ENCODE results near the gene KDM4D.
"Not testable (repeated sequence)": the region's sequence is repeated elsewhere in the genome, so short reads cannot be mapped to it uniquely, and the experiment has no call there.

Gene KDM4D

DNA sequence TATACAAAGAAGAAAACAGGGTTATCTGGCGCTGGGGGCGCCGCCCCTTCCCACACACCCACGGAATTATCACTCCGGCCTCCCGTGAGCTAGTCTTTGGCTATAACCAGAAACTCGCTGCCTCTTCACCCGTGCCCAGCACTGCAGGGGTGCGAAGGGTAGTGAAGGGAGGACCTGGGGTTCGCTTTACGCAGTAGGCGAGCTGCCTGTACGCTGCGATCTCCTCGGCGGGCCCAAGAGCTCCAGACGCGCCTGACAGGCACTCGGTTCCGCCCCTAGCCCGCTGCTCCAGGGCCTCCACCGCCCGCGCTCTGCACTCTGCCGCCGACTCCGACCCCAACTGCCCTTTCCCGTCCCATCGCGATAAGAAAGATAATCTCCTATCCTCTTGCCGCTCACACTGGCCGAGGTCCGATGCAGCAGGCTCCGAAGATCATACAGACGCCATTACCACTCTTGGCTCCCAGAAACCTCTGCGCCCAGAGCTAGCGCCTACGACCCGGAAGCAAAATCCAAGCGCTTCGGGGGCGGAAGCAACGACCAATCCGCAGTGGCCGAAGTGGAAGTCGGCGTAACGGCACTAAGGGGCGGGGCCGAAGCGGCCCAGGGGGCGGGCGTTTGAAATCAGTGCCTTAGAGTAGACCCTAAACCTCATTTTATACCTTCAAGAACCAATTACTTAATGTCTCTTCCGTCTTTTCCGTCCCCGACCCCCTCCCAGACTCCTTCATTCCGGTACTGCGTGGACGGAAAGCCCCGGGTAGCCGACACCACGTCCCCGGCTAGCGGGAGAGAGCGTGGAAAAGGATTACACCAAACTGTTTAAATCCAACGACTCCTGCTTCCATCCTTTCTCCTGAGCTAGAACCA is at the start of gene KDM4D, which contains the start of gene CWC15:
KDM4D (plus strand) TSS at position 611 of the 870 bp plus-strand sequence. CDS start 23,664 bp downstream, outside the sequence.
CWC15 (minus strand) TSS at position 458 of the 870 bp plus-strand sequence. CDS start 1,371 bp downstream, outside the sequence.
- peak; percentile 36 for DNase-seq

- no peak for DNase-seq
Measured at GRCh38 chr11:94924171-94924572, 49.3 kb upstream of the KDM4D start.

DNA sequence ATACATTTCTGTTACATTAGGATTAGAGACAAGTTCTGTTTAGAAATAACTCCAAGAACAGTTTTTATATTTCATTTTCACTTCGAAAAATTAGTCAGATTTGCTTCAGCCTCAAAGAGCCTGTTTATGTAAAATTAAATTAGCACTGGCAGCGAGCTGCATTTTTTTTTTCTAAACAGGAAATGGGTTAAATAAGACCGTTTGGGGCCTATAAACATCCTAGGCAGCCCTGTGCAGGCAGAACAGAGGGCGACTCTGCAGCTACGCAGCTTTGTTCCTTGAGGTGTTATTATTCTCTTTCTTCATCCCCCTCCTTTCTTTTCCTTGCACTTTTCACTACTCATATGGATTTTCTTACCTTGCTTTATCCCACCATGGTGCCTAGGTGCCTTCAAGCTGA is 48.9 kb upstream of the KDM4D start:
- no peak for DNase-seq

DNA sequence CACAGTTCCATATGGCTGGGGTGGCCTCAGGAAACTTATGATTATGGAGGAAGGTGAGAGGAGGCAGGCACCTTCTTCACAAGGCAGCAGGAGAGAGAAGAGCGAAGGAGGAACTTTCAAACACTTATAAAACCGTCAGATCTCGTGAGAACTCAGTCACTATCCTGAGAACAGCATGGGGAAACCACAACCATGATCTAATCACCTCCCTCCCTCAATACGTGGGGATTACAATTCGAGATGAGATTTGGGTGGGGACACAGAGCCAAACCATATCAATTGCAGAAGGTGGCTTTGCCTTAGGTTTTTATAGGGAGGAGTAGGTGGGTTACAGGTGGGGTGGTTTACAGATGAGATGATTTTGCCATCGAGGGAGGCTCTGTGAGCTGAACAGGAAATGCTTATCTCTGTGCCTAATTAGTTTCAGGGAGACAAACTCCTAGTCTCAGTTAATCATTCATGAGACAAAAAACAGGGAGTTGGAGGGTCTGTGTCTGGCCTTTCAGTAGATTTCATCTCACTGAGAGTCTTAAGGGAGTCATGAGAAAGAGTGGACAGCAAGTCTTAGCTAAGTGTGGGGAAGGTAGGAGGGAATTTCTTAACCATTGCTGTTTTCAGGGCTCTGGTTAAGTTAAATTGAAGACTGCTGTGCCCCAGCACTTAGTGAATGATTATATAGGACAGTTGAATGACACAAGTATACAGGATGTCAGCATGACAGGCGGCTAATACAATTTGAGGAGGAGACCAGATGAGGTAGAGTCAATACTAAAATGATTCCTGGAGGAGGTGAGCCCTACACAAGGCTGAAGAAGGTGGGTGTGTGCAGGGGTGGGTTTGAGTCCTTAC is 47.9 kb upstream of the KDM4D start:
- no peak for DNase-seq

- DNase-seq, result no peak
Measured at GRCh38 chr11:94926271-94926625, 47.3 kb upstream of the KDM4D start.

GRCh38 chr11:94926698-94927237 is 46.7 kb upstream of the KDM4D start:
- peak; percentile 31 for DNase-seq

- DNase-seq, result no peak
Measured at GRCh38 chr11:94928117-94928990, 45.2 kb upstream of the KDM4D start.

DNA sequence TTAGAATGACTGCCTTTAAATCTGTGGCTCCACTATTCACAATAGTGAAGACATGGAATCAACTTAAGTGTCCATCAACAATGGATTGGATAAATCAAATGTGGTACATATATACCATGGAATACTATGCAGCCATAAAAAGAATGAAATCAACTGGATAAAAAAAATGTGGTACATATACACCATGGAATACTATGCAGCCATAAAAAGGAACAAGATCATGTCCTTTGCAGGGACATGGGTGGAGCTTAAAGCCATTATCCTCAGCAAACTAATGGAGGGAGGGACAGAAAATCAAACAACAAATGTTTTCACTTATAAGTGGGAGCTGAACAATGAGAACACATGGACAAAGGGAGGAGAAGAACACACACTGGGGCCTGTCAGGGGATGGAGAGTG is 41.4 kb upstream of the KDM4D start:
- DNase-seq, result not testable (repeated sequence)

DNA sequence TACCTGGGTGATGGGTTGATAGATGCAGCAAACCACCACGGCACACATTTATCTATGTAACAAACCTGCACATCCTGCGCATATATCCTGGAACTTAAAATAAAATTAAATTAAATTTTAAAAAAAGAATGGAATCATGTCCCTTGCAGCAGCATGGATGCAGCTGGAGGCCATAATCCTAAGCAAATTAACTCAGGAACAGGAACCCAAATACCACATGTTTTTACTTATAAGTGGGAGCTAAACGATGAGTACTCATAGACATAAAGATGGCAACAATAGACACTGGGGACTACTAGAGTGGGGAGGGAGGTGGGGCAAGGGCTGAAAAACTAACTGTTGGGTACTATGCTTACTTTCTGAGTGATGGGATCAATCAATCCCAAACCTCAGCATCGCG is 41.0 kb upstream of the KDM4D start:
- no peak for DNase-seq

GRCh38 chr11:94933223-94934130 is 40.0 kb upstream of the KDM4D start:
- DNase-seq, result no peak

DNA sequence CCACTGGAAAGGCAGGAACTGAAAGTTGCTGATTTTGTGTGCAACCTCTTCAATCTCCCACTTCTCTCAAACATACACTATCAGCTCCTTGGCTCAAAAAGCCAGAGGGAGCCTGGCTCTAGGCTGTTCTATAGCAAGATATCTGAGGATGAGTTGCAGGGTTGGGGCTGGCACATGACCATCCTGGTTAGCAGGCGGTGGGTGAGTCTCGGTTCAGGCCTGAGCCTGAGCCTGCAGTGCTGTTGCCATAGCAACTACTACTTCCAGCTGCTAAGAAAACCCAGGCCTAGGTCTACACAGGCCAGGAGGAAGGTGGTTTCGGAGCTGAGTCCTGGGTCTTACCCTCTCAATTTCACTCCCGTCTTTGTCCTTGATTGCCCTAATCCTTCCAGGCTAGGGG is 39.1 kb upstream of the KDM4D start:
- DNase-seq, result no peak

DNA sequence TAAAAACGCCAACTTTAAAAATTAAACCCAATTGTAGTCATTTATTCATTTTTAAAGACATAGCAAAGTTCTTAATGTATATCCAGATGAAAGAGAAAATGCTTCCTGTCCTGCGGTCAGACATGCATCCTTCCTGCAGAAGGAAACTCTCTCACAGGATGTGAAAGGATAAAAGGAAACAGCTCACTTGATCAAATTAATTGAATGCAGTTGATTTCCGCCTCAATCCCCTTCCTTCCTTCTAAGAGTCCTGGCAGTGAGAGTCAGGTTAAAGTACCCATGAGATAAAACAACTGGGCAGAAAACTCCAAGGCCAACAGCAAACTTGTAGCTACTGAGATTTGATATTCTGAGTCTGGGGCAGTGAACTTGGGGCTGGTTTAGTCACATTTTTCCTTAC is 38.7 kb upstream of the KDM4D start:
- DNase-seq, result no peak

- no peak for DNase-seq
Measured at GRCh38 chr11:94938095-94939055, 35.1 kb upstream of the KDM4D start.

DNA sequence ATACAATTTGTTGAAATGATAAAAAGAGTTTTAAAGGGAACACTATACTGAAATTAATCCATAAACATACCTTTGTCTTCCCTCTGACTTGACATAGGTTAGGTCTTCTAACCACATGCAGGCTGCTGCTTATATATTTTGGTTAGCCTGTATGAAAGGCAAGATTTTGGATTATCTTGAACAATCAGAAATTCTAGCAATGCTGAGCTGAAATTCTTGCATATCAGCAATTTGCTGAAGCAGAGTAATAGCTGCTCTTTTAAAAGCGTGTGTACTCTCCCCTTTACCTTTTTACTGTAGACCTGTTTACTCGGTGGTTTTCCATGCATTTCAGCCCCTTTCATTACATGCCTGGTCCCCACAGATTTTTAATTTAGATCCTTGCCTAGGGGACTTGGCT is 34.2 kb upstream of the KDM4D start:
- DNase-seq, result no peak

- DNase-seq, result no peak
Measured at GRCh38 chr11:94941131-94941530, 32.4 kb upstream of the KDM4D start.

DNA sequence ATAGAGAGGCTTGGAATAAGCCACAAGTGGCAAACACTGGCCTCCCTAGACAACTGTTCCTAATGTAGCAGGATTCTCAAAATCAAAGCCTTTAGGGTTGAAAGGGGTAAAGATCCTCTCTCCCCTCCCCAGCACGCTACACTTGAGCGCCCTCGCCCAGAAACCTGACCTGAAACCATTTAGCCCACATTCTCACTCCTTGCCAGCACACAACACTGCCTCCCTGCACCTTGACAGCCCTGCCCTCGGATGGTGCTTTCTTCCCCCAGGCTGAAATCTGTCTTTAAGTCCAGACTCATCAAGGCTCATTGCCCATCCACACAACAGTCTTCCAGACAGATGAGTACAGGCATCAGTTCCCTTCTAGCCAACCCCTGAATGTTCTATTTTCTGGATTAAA is 26.7 kb upstream of the KDM4D start:
- DNase-seq, result no peak

DNA sequence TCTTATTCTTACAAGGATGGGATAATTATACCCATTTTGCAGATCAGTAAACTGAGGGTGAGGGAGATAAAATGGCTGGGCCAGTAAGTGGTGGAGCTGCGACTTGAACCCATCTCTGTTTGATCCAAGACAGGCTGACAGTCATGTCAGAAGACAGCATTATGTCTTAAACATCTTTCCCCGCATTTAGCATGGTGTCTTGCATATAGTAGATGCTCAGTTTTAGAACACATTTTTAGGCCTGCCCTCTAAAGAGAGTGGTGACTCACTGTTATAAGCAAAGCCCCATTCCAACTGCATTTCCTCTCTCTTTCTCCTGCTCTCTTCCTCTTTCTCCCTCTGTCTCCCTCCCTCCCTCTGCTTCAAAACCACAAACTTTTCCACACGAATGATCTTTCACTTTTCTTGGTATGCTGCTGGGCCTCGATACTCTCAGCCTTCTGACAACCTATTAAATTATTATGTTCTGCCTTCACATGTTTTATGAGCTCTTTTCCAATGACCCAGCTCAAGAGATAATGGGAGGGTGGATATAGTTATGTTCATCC is 25.4 kb upstream of the KDM4D start:
- no peak for DNase-seq

DNA sequence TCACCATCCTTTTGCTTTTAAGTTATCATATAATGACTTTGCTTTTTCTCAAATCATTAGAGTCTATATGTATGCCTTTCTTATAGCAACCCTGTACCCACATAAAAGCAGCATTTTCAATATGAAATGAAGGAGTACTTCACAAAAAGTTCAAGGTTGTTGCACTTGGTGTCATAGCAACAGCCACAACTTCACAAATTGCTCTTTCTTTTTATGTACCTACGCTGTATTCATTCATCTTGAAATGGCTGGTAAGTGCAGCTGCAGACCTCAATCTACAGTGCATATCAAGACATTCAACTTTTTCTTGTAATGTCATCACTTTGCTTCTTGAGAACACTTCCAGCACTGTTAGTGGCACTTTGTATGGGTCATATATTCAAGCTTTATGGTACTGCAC is 18.8 kb upstream of the KDM4D start:
- no peak for DNase-seq

DNA sequence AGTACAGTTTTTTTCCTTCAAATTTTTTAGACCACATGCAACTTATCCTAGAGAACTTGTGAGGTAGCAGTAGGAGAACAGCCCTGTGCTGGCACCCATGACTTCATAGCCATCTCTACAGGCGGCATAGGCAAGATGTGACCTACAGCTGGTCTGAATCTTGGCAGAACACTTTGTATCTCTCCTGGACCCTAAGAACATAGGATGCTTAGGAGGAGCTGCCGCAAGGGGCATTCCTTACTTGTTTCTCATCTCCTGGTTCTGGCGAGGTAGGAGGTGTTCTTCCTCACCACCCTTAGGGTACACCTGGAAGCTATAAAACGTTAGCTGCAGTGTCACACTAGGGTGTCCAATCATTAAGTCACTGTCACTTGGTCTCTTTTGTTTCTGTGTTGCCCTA is 16.5 kb upstream of the KDM4D start:
- DNase-seq, result no peak

DNA sequence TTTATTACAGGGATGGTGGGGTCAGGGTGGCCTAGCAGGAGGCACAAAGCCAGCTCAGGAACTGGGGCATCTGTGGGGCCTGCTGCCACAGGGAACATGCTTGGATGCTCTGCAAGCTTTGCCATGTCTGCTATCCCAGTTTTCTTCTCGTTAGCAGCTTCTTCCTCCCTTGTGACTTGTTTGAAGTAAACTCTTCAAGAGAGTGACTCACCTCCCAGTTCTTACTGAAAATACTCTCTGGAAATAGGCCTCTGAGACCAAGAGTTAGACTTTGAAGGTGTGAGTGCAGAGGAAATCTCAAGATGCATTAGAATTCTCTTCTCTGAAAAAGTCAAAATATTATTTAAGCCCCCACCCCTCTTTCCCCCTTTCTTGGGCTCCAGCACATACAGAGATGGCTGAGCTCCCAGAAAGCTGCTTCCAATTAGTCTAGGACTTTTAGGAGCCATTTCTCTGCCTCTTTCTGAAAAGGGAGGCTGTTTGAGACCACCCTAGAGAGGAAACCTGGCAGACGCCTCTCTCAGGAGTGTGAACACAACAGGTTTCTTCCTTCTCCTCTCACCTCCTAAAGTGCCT is 15.3 kb upstream of the KDM4D start:
- DNase-seq, result no peak
